Transverse colon (tissue), 4 donors: ENCODE measurements around the gene MRPL20. TPM values are rescaled to one million over a fixed set of nuclear protein-coding genes. Genes with fewer than 3 reads are reported as not detected.

ENCODE experiments used
- DNase-seq: peaks from one replicate; pipeline ENCODE4 v3.0.0-alpha.2; 2019
- H3K27ac ChIP-seq, 4 donors: fragments of 200-600 bp; sonication (generic); 2 replicates each; pipeline ENCODE4 v1.5.1; 2016 to 2018; ENCODE audit warnings: inconsistent platforms in 4 of 4
- H3K27me3 ChIP-seq: fragments of 200-600 bp; sonication (generic); 2 replicates; pipeline ENCODE4 v1.5.1; 2017; ENCODE audit warnings: inconsistent platforms
- H3K36me3 ChIP-seq, 4 donors: fragments of 200-600 bp; sonication (generic); 2 replicates each; pipeline ENCODE4 v1.5.1; 2017 to 2019; ENCODE audit warnings: inconsistent platforms in 4 of 4
- H3K4me1 ChIP-seq, 4 donors: fragments of 200-600 bp; sonication (generic); 2 replicates each; pipeline ENCODE4 v1.5.1; 2017 to 2020; ENCODE audit warnings: inconsistent platforms in 4 of 4
- H3K4me3 ChIP-seq, 4 donors: fragments of 200-600 bp; sonication (generic); 1 replicate in 1 of 4; 2 replicates in 3 of 4; pipeline versions ENCODE4 v1.5.1 to v1.6.1; 2017 to 2019; ENCODE audit warnings: inconsistent platforms in 4 of 4
- H3K9me3 ChIP-seq, 2 donors: fragments of 200-600 bp; sonication (generic); 2 replicates each; pipeline ENCODE4 v1.5.1; 2017 to 2019; ENCODE audit warnings: inconsistent platforms in 2 of 2
- EP300 ChIP-seq: sonication (generic); formaldehyde crosslinking; IDR thresholded peaks from one replicate; pipeline ENCODE4 v1.6.1; 2017; ENCODE audit warnings: antibody characterized with exemption, low read depth
- POLR2A ChIP-seq: fragments of 450-650 bp; IDR thresholded peaks from one replicate; pipeline ENCODE4 v1.6.1; 2016; ENCODE audit warnings: antibody characterized with exemption, mild to moderate bottlenecking, moderate library complexity
- POLR2AphosphoS5 ChIP-seq, 3 donors: sonication (generic); formaldehyde crosslinking; IDR thresholded peaks; one replicate each; pipeline ENCODE4 v1.6.1; 2016; ENCODE audit warnings: antibody characterized with exemption in 3 of 3
- WGBS, 2 donors: methylation state at CpG; one replicate each; pipeline ENCODE4 v1.1.5; 2018; ENCODE audit warnings: low coverage in 1 of 2; 5-methylcytosine and 5-hydroxymethylcytosine counted together
- in situ Hi-C, 4 donors: fragments of 200-750 bp; cut with MboI; loops; one replicate each; pipeline versions ENCODE4 v1.15.0 to v1.15.1; 2017; ENCODE audit warnings: low sequenced_read_pairs in 3 of 4, low pct_ligation_motif_present in 1 of 4, low pct_unique_long_range_greater_than_20kb in 1 of 4
- intact Hi-C: fragments of 100-400 bp; cut with DNase I; formaldehyde crosslinking; loops from one replicate; pipeline ENCODE4 v1.15.1; 2023; ENCODE audit warnings: low total_unique reads
- total RNA-seq, 4 donors: library from RNA; depleted of rRNA; stranded (reverse); fragments of >200 nt; gene quantifications; one replicate each; pipeline ENCODE4 v1.1.0, GENCODE V29; 2016
- TF ChIP-seq, protein P1 (sequence below), 5 experiments: fragments of 200-600 bp in 3 of 5; fragments of 450-650 bp in 2 of 5; sonication (generic) in 3 of 5; IDR thresholded peaks; 1 replicate in 2 of 5; 2 replicates in 3 of 5; pipeline ENCODE4 v1.5.1; 2016 to 2017; ENCODE audit warnings: antibody characterized with exemption in 5 of 5, inconsistent platforms in 3 of 5, mild to moderate bottlenecking in 2 of 5, moderate library complexity in 1 of 5

MRPL20 gene
- total RNA-seq, 4 donors from 2014 or later: 40.0 to 183 (median 97.0) TPM

DNA sequence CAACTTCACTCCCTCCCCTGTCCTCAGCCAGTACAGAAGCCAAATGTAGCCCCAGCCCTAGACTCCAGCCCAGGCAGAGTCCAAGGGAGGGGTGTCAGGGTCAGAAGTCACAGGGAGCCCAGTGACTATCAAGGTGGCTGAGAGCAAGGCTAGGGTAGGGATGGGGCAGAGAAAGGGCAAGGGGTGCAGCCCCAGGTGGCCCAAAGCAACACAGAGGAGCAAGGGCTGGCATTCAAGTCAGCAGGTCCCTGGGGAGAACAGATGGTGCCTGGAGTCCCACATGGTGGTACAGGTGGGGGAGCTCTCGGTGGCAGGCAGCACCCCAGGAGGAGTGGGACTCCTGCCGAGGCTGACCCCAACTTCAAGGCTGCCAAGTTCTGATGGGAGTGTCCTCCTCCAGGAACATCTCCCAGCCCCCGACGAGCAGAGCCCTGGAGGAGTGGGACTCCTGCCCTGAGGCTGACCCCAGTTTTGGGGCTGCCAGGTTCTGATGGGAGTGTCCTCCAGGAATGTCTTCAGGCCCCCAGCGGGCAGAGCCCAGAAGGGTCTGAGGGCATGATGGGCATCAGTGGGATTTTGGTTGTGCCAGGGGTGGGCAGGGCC lies 54.2 kb downstream of the MRPL20 start:
- no peak overlapping the region for H3K4me3 ChIP-seq
- H3K27me3 ChIP-seq: peaks cover 47% of the 10 kb centered on the region
- DNase-seq: no peak
- no peaks in the 10 kb centered on the region for H3K9me3 ChIP-seq
- intact Hi-C loops: no loop called here
- in situ Hi-C loops: no loop called here
- TF ChIP-seq EP300: no peak
- TF ChIP-seq POLR2A: no peak
- no peak for TF ChIP-seq POLR2AphosphoS5 (IDR thresholded peaks at IDR 0.05)
- TF ChIP-seq, protein P1, sequence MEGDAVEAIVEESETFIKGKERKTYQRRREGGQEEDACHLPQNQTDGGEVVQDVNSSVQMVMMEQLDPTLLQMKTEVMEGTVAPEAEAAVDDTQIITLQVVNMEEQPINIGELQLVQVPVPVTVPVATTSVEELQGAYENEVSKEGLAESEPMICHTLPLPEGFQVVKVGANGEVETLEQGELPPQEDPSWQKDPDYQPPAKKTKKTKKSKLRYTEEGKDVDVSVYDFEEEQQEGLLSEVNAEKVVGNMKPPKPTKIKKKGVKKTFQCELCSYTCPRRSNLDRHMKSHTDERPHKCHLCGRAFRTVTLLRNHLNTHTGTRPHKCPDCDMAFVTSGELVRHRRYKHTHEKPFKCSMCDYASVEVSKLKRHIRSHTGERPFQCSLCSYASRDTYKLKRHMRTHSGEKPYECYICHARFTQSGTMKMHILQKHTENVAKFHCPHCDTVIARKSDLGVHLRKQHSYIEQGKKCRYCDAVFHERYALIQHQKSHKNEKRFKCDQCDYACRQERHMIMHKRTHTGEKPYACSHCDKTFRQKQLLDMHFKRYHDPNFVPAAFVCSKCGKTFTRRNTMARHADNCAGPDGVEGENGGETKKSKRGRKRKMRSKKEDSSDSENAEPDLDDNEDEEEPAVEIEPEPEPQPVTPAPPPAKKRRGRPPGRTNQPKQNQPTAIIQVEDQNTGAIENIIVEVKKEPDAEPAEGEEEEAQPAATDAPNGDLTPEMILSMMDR (IDR thresholded peaks at IDR 0.05): no peak
- WGBS, 2 donors: 43% methylated on average over 4 of the region's 5 CpGs; no CpG with 5 or more reads in 1 of the 2 donors
- peak overlapping the region in 2 of 4 donors; percentile 47 to 68 for H3K27ac ChIP-seq
- H3K36me3 ChIP-seq: no peaks in the 10 kb centered on the region
- peaks cover 23 to 51% (median 40%) of the 10 kb centered on the region in 4 donors for H3K4me1 ChIP-seq

Other genes with a start within 250 kb of the MRPL20 start
- under 1 TPM in 2 of 4 donors, not detected in 2; 0.40 to 0.48 TPM for gene TTLL10, start 233.4 kb downstream of the MRPL20 start, total RNA-seq
- gene TNFRSF18, start 200.7 kb downstream of the MRPL20 start, total RNA-seq: 1 to 10 TPM in 2 of 4 donors, not detected in 2; 3.3 to 7.9 TPM
- 1 to 10 TPM in 1 of 4 donors, under 1 TPM in 1, not detected in 2; 0.55 to 4.8 TPM for gene TNFRSF4, start 193.1 kb downstream of the MRPL20 start, total RNA-seq
- gene SDF4, start 175.3 kb downstream of the MRPL20 start, total RNA-seq: 100 to 1,000 TPM; 153 to 267 (median 226) TPM
- gene B3GALT6, start 175.1 kb downstream of the MRPL20 start, total RNA-seq: 10 to 100 TPM in 3 of 4 donors, 1 to 10 TPM in 1; 8.5 to 24.9 (median 12.2) TPM
- gene C1QTNF12, start 160.6 kb downstream of the MRPL20 start, total RNA-seq: 10 to 100 TPM in 3 of 4 donors, not detected in 1; 11.9 to 52.8 (median 15.7) TPM
- gene UBE2J2, start 133.4 kb downstream of the MRPL20 start, total RNA-seq: 100 to 1,000 TPM in 1 of 4 donors, 10 to 100 TPM in 3; 49.6 to 110 (median 59.1) TPM
- gene SCNN1D, start 126.9 kb downstream of the MRPL20 start, total RNA-seq: 1 to 10 TPM; 1.5 to 3.5 (median 2.4) TPM
- 100 to 1,000 TPM in 2 of 4 donors, 10 to 100 TPM in 2; 52.4 to 190 (median 99.5) TPM for gene ACAP3, start 99.4 kb downstream of the MRPL20 start, total RNA-seq
- gene PUSL1, start 98.7 kb downstream of the MRPL20 start, total RNA-seq: 10 to 100 TPM in 3 of 4 donors, 1 to 10 TPM in 1; 7.0 to 35.9 (median 20.5) TPM
- 100 to 1,000 TPM; 118 to 424 (median 140) TPM for gene INTS11, start 82.6 kb downstream of the MRPL20 start, total RNA-seq
- gene CPTP, start 82.5 kb downstream of the MRPL20 start, total RNA-seq: 100 to 1,000 TPM in 1 of 4 donors, 10 to 100 TPM in 3; 48.0 to 134 (median 77.7) TPM
- gene TAS1R3, start 76.0 kb downstream of the MRPL20 start, total RNA-seq: 1 to 10 TPM in 2 of 4 donors, under 1 TPM in 1, not detected in 1; 0.40 to 2.0 (median 1.9) TPM
- 100 to 1,000 TPM; 103 to 182 (median 115) TPM for gene DVL1, start 57.9 kb downstream of the MRPL20 start, total RNA-seq
- 100 to 1,000 TPM in 1 of 4 donors, 10 to 100 TPM in 3; 31.1 to 145 (median 57.1) TPM for gene MXRA8, start 48.7 kb downstream of the MRPL20 start, total RNA-seq
- 100 to 1,000 TPM; 110 to 197 (median 167) TPM for gene AURKAIP1, start 32.1 kb downstream of the MRPL20 start, total RNA-seq
- gene CCNL2, start 8.0 kb downstream of the MRPL20 start, total RNA-seq: 100 to 1,000 TPM; 169 to 657 (median 349) TPM
- gene ANKRD65, start 14.0 kb upstream of the MRPL20 start, total RNA-seq: 1 to 10 TPM in 3 of 4 donors, under 1 TPM in 1; 0.80 to 4.5 (median 1.9) TPM
- 10 to 100 TPM; 29.4 to 82.0 (median 51.6) TPM for gene VWA1, start 28.4 kb upstream of the MRPL20 start, total RNA-seq
- gene ATAD3C, start 42.4 kb upstream of the MRPL20 start, total RNA-seq: 1 to 10 TPM in 1 of 4 donors, under 1 TPM in 2, not detected in 1; 0.75 to 1.3 (median 1.00) TPM
- 100 to 1,000 TPM in 1 of 4 donors, 10 to 100 TPM in 3; 15.6 to 269 (median 39.2) TPM for gene ATAD3B, start 64.5 kb upstream of the MRPL20 start, total RNA-seq
- gene ATAD3A, start 104.9 kb upstream of the MRPL20 start, total RNA-seq: 10 to 100 TPM; 14.6 to 34.4 (median 20.4) TPM
- 10 to 100 TPM in 1 of 4 donors, 1 to 10 TPM in 2, not detected in 1; 3.8 to 27.3 (median 4.2) TPM for gene TMEM240, start 133.3 kb upstream of the MRPL20 start, total RNA-seq
- 100 to 1,000 TPM in 3 of 4 donors, 10 to 100 TPM in 1; 95.0 to 162 (median 136) TPM for gene SSU72, start 167.6 kb upstream of the MRPL20 start, total RNA-seq
- gene FNDC10, start 192.8 kb upstream of the MRPL20 start, total RNA-seq: 1 to 10 TPM; 1.5 to 4.6 (median 3.7) TPM
- 100 to 1,000 TPM in 3 of 4 donors, 10 to 100 TPM in 1; 94.2 to 346 (median 224) TPM for gene MIB2, start 208.2 kb upstream of the MRPL20 start, total RNA-seq
- gene MMP23B, start 224.9 kb upstream of the MRPL20 start, total RNA-seq: 10 to 100 TPM in 2 of 4 donors, 1 to 10 TPM in 2; 4.9 to 58.9 (median 9.9) TPM